Right lobe of liver (tissue), 6 donors: ENCODE data around the gene LDB1. TPM values are rescaled to one million over a fixed set of nuclear protein-coding genes. Genes with fewer than 3 reads are reported as not detected.

ENCODE experiments used
- ATAC-seq, 4 donors: fragments of 200-7000 bp; cut with Tn5 transposase; one replicate each; pipeline ENCODE4 v1.9.1; 2020; ENCODE audit warnings: mild to moderate bottlenecking in 4 of 4, moderate library complexity in 4 of 4
- DNase-seq, 3 donors: peaks; one replicate each; pipeline ENCODE4 v3.0.0-alpha.2; 2020
- H3K27ac ChIP-seq, 3 donors: fragments of 200-600 bp; one replicate each; pipeline ENCODE4 v1.8.0; 2022
- H3K27me3 ChIP-seq, 2 donors: fragments of 200-600 bp; one replicate each; pipeline ENCODE4 v1.8.0; 2022
- H3K36me3 ChIP-seq, 4 donors: fragments of 200-600 bp; sonication (generic) in 1 of 4; one replicate each; pipeline versions ENCODE4 v1.5.1 to v1.8.0; 2017 to 2022; ENCODE audit warnings: control low read depth in 1 of 4
- H3K4me1 ChIP-seq, 4 donors: fragments of 200-600 bp; sonication (generic) in 1 of 4; one replicate each; pipeline versions ENCODE4 v1.5.1 to v1.8.0; 2017 to 2022; ENCODE audit warnings: control low read depth in 1 of 4
- H3K4me3 ChIP-seq, 3 donors: fragments of 200-600 bp; one replicate each; pipeline ENCODE4 v1.8.0; 2022
- H3K9me3 ChIP-seq, 4 donors: fragments of 200-600 bp; sonication (generic) in 1 of 4; one replicate each; pipeline versions ENCODE4 v1.5.1 to v1.8.0; 2017 to 2022; ENCODE audit warnings: control low read depth in 1 of 4
- CTCF ChIP-seq, 4 donors: fragments of 200-600 bp in 3 of 4; fragments of 450-650 bp in 1 of 4; IDR thresholded peaks; one replicate each; pipeline versions ENCODE4 v1.5.1 to v1.8.0; 2016 to 2022; ENCODE audit warnings: antibody characterized with exemption in 4 of 4, mild to moderate bottlenecking in 2 of 4
- POLR2A ChIP-seq: fragments of 450-650 bp; IDR thresholded peaks from one replicate; pipeline ENCODE4 v1.6.1; 2017; ENCODE audit warnings: antibody characterized with exemption, mild to moderate bottlenecking
- WGBS: methylation state at CpG from one replicate; pipeline ENCODE4 v1.1.6; 2018; ENCODE audit warnings: low coverage, low lambda C conversion rate; ENCODE audit not compliant: insufficient coverage; ENCODE audit errors: missing lambda C conversion rate; 5-methylcytosine and 5-hydroxymethylcytosine counted together
- intact Hi-C, 2 donors: fragments of 100-400 bp; cut with DNase I; formaldehyde crosslinking; loops; one replicate each; pipeline versions ENCODE4 v1.11.2 to v1.14.1; 2022
- total RNA-seq, 6 experiments: library from RNA; depleted of rRNA in 2 of 6; stranded (reverse); fragments of >200 nt in 2 of 6; fragmentation: NEBNext Ultra II Directional in 3 of 6; extraction: Animal tissue kit (Norgen Biotek cat#: 25700) in 3 of 6; gene quantifications; one replicate each; pipeline versions ENCODE4 v1.1.0 to v1.2.4, GENCODE V29; 2016 to 2023
- donor health status: DM: no; HTN: yes; CAD: no.
- donor health status: DM: no; HTN: no; CAD: no.
- donor health status: DM: no; HTN: no; CAD: no.
- donor health status: DM: no; HTN: yes; CAD: no.
- donor health status: DM: no; HTN: yes; CAD: no.

LDB1 gene
- total RNA-seq, 6 experiments from 2014 or later, result 11.2 to 14.7 (median 13.0) TPM

DNA sequence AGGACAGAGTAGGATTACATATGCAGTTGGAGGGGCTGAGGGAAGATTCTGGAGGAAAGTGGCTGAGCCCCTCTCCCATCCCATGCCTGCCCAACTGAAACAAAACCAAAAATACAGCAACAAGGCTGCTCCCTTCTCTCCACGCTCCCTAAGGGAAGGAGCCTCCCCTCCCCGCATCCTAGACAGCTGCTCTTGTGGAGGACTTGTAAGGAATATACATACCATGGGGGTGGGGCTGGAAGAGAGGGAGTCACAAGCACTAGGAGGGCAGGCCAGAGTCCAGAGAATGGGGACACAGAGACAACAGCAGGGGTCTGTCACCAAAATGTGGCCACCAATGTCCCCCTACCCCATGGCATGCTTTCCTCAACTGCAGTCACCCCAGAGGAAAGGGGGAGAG lies 13.2 kb downstream of the LDB1 start:
- no peaks in the 10 kb centered on the region for H3K4me1 ChIP-seq
- H3K9me3 ChIP-seq, result no peaks in the 10 kb centered on the region
- DNase-seq (peak in 1 of 3 donors; percentile 8), ATAC-seq (no peak)
- WGBS, result no CpG with 5 or more reads among the region's 2 CpGs
- no peaks in the 10 kb centered on the region for H3K27me3 ChIP-seq
- H3K36me3 ChIP-seq, result peaks cover 0 to 38% (median 22%) of the 10 kb centered on the region in 4 donors
- TF ChIP-seq POLR2A (no peak), CTCF (IDR thresholded peaks at IDR 0.05) (no peak)
- intact Hi-C loops, result no loop called here
- no peak overlapping the region for H3K27ac ChIP-seq
- no peak overlapping the region for H3K4me3 ChIP-seq

- TF ChIP-seq POLR2A (no peak), CTCF (IDR thresholded peaks at IDR 0.05) (no peak)
- H3K36me3 ChIP-seq, result no peaks in the 10 kb centered on the region
- intact Hi-C loops, result no loop called here
- H3K27me3 ChIP-seq, result no peaks in the 10 kb centered on the region
- H3K4me1 ChIP-seq, result no peaks in the 10 kb centered on the region
- no CpG with 5 or more reads among the region's 1 CpG for WGBS
- no peak overlapping the region for H3K4me3 ChIP-seq
- ATAC-seq (no peak), DNase-seq (no peak)
- H3K9me3 ChIP-seq, result no peaks in the 10 kb centered on the region
- H3K27ac ChIP-seq, result no peak overlapping the region
These were observed 17.7 kb downstream of the LDB1 start for GRCh38 chr10:102102421-102102820.

DNA sequence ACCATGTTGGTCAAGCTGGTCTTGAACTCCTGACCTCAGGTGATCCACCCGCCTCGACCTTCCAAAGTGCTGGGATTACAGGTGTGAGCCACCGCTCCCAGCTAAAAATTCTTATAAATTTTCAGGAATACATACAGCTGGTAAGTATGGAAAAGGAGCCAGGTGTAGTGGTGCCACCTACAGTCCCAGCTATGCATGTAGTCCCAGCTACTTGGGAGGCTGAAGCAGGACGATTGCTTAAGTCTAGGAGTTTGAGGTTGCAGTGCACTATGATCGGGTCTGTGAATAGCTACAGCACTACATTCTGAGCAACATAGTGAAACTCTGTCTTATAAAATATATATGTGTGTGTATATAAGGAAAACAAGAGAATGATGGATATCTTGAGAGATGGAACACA lies 19.0 kb downstream of the LDB1 start:
- Histone ChIP-seq H3K27me3 (no peaks in the 10 kb centered on the region), H3K4me1 (no peaks in the 10 kb centered on the region), H3K9me3 (no peaks in the 10 kb centered on the region), H3K36me3 (no peaks in the 10 kb centered on the region), H3K4me3 (no peak overlapping the region), H3K27ac (no peak overlapping the region)
- DNase-seq, result no peak
- ATAC-seq, result peak in 1 of 4 donors; percentile 34
- TF ChIP-seq CTCF (IDR thresholded peaks at IDR 0.05) (no peak), POLR2A (no peak)
- 82% methylated on average over 5 of the region's 5 CpGs for WGBS
- intact Hi-C loops, result no loop called here

DNA sequence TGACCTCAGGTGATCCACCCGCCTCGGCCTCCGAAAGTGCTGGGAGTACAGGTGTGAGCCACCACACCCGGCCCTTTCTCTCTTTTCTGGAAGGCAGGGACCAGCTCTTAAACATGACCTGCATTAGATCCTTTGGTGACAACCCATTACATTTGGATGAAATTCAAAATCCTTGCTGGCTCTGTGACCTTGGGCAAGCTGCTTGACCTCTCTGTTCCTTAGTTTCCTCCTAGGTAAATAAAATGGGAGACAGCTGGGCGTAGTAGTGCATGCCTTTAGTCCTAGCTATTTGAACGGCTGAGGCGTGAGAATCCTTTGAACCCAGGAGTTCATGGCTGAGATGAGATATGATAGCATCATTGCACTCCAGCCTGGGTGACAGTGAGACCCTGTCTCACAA lies 23.7 kb downstream of the LDB1 start:
- H3K4me3 ChIP-seq, result no peak overlapping the region
- no peaks in the 10 kb centered on the region for H3K9me3 ChIP-seq
- ATAC-seq, result no peak
- no peaks in the 10 kb centered on the region for H3K36me3 ChIP-seq
- no peak for DNase-seq
- intact Hi-C loops, result no loop called here
- TF ChIP-seq CTCF (IDR thresholded peaks at IDR 0.05) (no peak), POLR2A (no peak)
- H3K4me1 ChIP-seq, result no peaks in the 10 kb centered on the region
- no peak overlapping the region for H3K27ac ChIP-seq
- H3K27me3 ChIP-seq, result no peaks in the 10 kb centered on the region
- 98% methylated on average over 6 of the region's 7 CpGs for WGBS

DNA sequence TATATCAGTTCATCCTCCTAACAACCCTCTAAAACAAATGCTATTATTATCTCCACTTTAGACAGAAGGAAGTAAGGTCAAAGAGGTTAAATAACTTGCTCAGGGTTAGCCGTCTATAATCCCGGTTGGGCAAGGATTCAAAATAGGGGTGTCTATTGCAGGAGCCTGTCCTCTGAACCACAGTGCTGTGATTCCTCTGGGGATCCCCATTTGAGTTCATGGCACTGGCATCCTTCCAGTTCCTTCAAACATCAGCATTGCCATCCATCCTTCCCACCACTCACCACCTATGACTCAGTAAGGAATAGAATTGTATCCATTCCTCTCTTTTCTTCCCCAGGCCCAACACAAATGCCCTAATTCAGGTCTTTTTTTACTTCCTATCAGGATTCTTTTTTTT lies 29.4 kb downstream of the LDB1 start:
- TF ChIP-seq POLR2A, result no peak
- TF ChIP-seq CTCF (IDR thresholded peaks at IDR 0.05), result no peak
- no peaks in the 10 kb centered on the region for H3K36me3 ChIP-seq

More for the DNA sequence above, 29.4 kb downstream of the LDB1 start:
- H3K4me1 ChIP-seq, result no peaks in the 10 kb centered on the region
- no peak overlapping the region for H3K27ac ChIP-seq
- 56% methylated on average over 2 of the region's 2 CpGs for WGBS
- H3K9me3 ChIP-seq, result no peaks in the 10 kb centered on the region
- no peak overlapping the region for H3K4me3 ChIP-seq
- no peak for ATAC-seq
- intact Hi-C loops, result no loop called here
- DNase-seq, result no peak
- H3K27me3 ChIP-seq, result no peaks in the 10 kb centered on the region
